ENCODE results near the gene TARS3. TPM values are rescaled to one million over a fixed set of nuclear protein-coding genes. Genes with fewer than 3 reads are reported as not detected.
"Not testable (repeated sequence)": the region's sequence is repeated elsewhere in the genome, so short reads cannot be mapped to it uniquely, and the experiment has no call there.

The TARS3 gene
- total RNA-seq (2014; rRNA removed; shearing (Covaris generic)): 6.2 and 8.0 TPM in 2 replicates

GRCh38 chr15:101723874-101724674 is at the start of gene TARS3:
TARS3 (minus strand) TSS chr15:101724473; CDS start chr15:101724387, 86 bp downstream.
- Histone ChIP-seq H3K27me3 (ENCODE audit: control insufficient read depth, insufficient read depth, low read length) (no peaks in the 10 kb centered on the region), H3K36me3 (replicated peaks; ENCODE audit: control insufficient read depth, insufficient read depth, low read length) (peaks cover 3% of the 10 kb centered on the region; the same call in 1 of the 2 replicates), H3K4me3 (ENCODE audit: insufficient read depth, low read depth, low read length) (peak within 1 kb of the TSS; percentile 90)
- peak; percentile 98 for DNase-seq

DNA sequence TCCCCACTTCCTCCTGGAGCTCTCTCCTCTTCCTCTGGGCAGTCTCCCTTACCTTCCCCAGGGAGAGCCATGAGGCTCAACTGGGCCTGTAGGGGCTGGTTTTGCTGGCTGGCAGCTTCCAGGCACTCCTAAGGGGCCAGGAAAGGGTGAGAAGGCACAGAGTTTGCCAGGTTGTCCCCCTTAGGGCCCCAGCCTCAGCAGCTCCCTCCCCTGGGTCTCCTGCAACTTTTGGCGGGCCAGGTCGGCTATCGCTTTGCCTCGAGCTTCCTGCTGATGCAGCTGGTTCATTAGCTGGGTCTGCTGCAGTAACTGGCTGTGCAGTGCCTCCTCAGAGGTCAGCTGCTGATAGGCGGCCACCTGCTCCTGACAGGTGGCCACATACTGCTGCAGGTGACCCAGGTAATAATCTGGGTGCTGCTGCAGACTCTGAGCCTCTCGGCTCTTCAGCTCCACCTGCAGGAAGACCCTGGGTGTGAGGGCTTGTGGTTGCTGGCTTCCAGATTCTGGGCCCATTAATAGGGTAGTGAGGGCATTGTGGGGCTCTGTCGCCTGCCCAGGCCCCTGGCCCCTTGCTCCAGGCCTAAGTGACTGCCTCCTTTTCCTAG is 49.3 kb upstream of the TARS3 start:
- no peaks in the 10 kb centered on the region for H3K27me3 ChIP-seq (ENCODE audit: control insufficient read depth, insufficient read depth, low read length)
- DNase-seq: peak; percentile 68
- peak overlapping the region; percentile 10; the same call in 1 of the 2 replicates for H3K4me3 ChIP-seq (ENCODE audit: insufficient read depth, low read depth, low read length)
- no peaks in the 10 kb centered on the region for H3K36me3 ChIP-seq (replicated peaks; ENCODE audit: control insufficient read depth, insufficient read depth, low read length)

GRCh38 chr15:101772921-101773320 is 48.6 kb upstream of the TARS3 start:
- no peaks in the 10 kb centered on the region for H3K27me3 ChIP-seq (ENCODE audit: control insufficient read depth, insufficient read depth, low read length)
- no peak for DNase-seq
- H3K4me3 ChIP-seq (ENCODE audit: insufficient read depth, low read depth, low read length): no peak overlapping the region
- H3K36me3 ChIP-seq (replicated peaks; ENCODE audit: control insufficient read depth, insufficient read depth, low read length): no peaks in the 10 kb centered on the region

DNA sequence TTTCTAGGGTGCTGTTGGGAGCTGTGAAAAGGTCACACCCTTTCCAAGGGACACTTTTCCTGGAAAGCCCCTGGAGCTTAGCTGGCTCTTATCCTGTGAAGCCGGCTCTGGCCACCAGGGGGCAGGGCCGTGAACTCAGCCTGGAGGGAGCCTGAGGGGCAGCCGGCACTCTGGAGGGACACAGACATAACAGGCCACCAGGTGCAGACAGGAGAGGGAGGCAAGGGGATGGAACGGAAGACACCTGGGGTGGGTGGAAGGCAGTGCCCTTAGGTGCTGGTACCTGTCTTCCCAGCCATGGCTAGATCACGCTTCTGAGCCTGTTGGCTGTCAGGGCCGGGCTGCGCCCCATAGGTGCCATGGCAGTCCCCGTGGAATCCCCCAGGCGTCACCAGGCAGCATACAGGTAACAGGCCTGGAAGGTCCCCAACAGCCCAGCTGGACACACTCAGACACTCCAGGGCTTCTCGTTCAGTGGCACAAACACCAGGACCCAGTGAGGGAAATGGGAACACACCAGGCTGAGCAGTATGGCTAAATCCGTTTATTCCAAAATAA is 42.9 kb upstream of the TARS3 start:
- H3K4me3 ChIP-seq (ENCODE audit: insufficient read depth, low read depth, low read length); DNase-seq; H3K36me3 ChIP-seq (replicated peaks; ENCODE audit: control insufficient read depth, insufficient read depth, low read length); H3K27me3 ChIP-seq (ENCODE audit: control insufficient read depth, insufficient read depth, low read length): not testable (repeated sequence)

- Histone ChIP-seq H3K27me3 (ENCODE audit: control insufficient read depth, insufficient read depth, low read length) (no peaks in the 10 kb centered on the region), H3K36me3 (replicated peaks; ENCODE audit: control insufficient read depth, insufficient read depth, low read length) (no peaks in the 10 kb centered on the region), H3K4me3 (ENCODE audit: insufficient read depth, low read depth, low read length) (no peak overlapping the region)
- DNase-seq: no peak
Observed at GRCh38 chr15:101765772-101766456, 41.6 kb upstream of the TARS3 start.

GRCh38 chr15:101765340-101765671 is 41.0 kb upstream of the TARS3 start:
- DNase-seq; H3K36me3 ChIP-seq (replicated peaks; ENCODE audit: control insufficient read depth, insufficient read depth, low read length); H3K27me3 ChIP-seq (ENCODE audit: control insufficient read depth, insufficient read depth, low read length); H3K4me3 ChIP-seq (ENCODE audit: insufficient read depth, low read depth, low read length): not testable (repeated sequence)

GRCh38 chr15:101764669-101765339 is 40.5 kb upstream of the TARS3 start:
- not testable (repeated sequence) for H3K36me3 ChIP-seq (replicated peaks; ENCODE audit: control insufficient read depth, insufficient read depth, low read length); H3K4me3 ChIP-seq (ENCODE audit: insufficient read depth, low read depth, low read length); H3K27me3 ChIP-seq (ENCODE audit: control insufficient read depth, insufficient read depth, low read length); DNase-seq

DNA sequence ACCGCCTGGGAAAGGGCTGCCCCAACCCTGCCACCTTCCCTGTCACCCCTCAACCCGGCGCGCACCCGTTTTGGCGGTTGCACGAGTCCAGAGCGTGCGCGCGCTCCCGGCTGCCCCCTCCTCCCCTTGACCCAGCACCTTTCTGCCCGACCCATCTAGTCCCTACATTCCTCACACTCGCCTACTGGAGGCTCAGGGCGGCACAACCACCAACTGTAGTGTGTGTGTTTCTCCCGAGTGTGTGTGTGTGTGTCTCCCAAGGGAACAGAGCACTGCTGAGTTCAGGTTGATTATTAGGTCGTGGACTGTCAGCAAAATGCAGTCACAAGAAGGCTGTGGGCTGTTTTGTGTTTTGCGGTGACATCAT is 22.4 kb upstream of the TARS3 start:
- H3K4me3 ChIP-seq (ENCODE audit: insufficient read depth, low read depth, low read length); DNase-seq; H3K36me3 ChIP-seq (replicated peaks; ENCODE audit: control insufficient read depth, insufficient read depth, low read length); H3K27me3 ChIP-seq (ENCODE audit: control insufficient read depth, insufficient read depth, low read length): not testable (repeated sequence)

GRCh38 chr15:101734837-101735236 is 10.6 kb upstream of the TARS3 start:
- not testable (repeated sequence) for H3K27me3 ChIP-seq (ENCODE audit: control insufficient read depth, insufficient read depth, low read length); H3K36me3 ChIP-seq (replicated peaks; ENCODE audit: control insufficient read depth, insufficient read depth, low read length); H3K4me3 ChIP-seq (ENCODE audit: insufficient read depth, low read depth, low read length); DNase-seq

DNA sequence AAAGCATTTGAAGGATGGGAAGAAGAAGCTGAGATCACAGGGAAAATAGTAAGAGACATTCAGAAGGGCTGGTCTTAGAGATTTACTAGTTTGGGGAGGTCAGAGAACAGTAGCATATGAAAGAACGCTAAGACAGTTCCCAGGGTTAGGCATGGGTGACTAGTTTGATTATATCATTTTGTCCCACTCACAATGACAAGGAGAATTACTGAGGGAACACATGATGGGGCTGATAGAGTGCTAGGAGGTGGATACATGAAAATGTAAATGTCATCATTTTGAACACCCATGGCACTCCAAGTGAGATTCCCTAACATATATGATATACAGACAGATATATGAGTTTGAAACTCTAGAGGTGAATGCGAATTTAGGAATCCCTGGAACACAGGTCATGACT is 9.3 kb upstream of the TARS3 start:
- Histone ChIP-seq H3K4me3 (ENCODE audit: insufficient read depth, low read depth, low read length) (no peak overlapping the region), H3K27me3 (ENCODE audit: control insufficient read depth, insufficient read depth, low read length) (no peaks in the 10 kb centered on the region), H3K36me3 (replicated peaks; ENCODE audit: control insufficient read depth, insufficient read depth, low read length) (no peaks in the 10 kb centered on the region)
- no peak for DNase-seq

DNA sequence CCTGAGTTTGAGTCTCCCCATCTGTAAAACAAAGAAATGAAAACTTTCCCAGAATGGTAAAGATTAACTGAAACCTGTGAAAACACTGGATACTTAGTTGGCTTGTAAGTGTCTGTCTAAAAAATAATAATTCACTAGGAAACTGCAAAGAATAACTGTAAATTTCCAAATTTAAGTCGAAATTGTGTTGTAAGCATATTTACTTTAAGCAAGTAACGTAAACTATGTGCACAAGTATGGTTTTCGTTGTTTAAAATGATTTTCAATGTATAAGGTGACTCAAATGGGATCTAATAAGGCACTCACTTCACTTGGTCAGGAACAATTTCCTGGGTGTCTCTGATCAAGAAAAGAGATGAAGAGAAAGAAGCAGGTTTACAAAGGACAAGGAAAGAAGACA is 8.5 kb upstream of the TARS3 start:
- DNase-seq: no peak
- Histone ChIP-seq H3K36me3 (replicated peaks; ENCODE audit: control insufficient read depth, insufficient read depth, low read length) (no peaks in the 10 kb centered on the region), H3K27me3 (ENCODE audit: control insufficient read depth, insufficient read depth, low read length) (no peaks in the 10 kb centered on the region), H3K4me3 (ENCODE audit: insufficient read depth, low read depth, low read length) (no peak overlapping the region)

DNA sequence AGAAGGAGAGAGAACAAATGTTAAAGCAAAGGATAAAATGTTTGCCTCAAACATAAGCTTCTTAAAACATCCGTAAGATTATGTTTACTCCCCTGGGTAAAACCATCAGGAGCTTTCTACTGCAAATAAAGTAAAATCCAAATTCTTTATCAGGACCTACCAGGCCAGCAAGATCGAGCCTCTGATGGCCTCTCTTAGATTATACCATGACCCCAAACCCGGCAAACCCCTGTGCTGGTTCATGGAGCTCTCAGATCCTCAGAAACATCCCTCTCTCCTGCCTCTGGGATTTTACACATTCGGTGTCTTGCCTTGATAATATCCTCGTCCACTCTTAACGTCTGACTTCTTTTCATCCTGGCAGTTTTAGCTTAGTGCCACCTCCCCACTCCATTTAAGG is 7.5 kb upstream of the TARS3 start:
- no peaks in the 10 kb centered on the region for H3K36me3 ChIP-seq (replicated peaks; ENCODE audit: control insufficient read depth, insufficient read depth, low read length)
- no peak overlapping the region for H3K4me3 ChIP-seq (ENCODE audit: insufficient read depth, low read depth, low read length)
- H3K27me3 ChIP-seq (ENCODE audit: control insufficient read depth, insufficient read depth, low read length): no peaks in the 10 kb centered on the region
- no peak for DNase-seq

DNA sequence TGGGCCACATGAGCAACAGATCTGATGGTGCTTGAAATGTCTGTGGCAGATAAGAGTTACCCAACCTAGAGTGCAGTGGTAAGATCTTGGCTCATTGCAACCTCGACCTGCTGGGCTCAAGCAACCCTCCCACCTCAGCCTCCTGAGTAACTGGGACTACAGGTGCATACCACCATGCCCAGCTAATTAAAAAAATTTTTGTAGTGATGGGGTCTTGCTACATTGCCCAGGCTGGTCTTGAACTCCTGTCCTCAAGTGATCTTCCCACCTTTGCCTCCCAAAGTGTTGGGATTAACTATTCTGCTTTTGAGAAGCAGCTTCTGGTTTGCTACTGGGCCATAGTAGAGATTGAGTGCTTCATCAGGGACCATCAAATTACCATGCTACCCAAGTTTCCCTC is 2.9 kb upstream of the TARS3 start:
- no peak for DNase-seq
- no peaks in the 10 kb centered on the region for H3K27me3 ChIP-seq (ENCODE audit: control insufficient read depth, insufficient read depth, low read length)
- no peak overlapping the region for H3K4me3 ChIP-seq (ENCODE audit: insufficient read depth, low read depth, low read length)
- no peaks in the 10 kb centered on the region for H3K36me3 ChIP-seq (replicated peaks; ENCODE audit: control insufficient read depth, insufficient read depth, low read length)

DNA sequence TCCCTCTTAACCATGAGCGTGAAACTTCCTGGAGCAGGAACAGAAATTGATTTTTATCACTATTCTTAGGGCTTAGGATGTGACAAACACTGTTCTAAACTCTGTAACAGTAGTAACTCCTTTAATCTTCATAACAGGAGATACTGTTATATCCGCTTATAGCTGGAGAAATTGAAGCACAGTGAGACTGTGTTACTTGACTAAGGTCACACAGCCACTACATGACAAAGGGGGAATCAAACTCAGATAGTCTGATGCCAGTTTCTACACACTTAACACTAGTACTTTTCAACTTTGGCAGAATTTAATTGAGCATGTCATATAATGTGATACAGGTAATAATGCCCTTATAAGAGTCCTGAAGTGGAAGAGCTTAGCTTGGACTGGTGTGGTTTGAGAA is 800 bp upstream of the TARS3 start:
- Histone ChIP-seq H3K36me3 (replicated peaks; ENCODE audit: control insufficient read depth, insufficient read depth, low read length) (peaks cover 2% of the 10 kb centered on the region; the same call in 1 of the 2 replicates), H3K27me3 (ENCODE audit: control insufficient read depth, insufficient read depth, low read length) (no peaks in the 10 kb centered on the region), H3K4me3 (ENCODE audit: insufficient read depth, low read depth, low read length) (no peak overlapping the region)
- no peak for DNase-seq

Data from H7 (cell line).